Measurements from ENCODE around the gene PTPRA. TPM values are rescaled to one million over a fixed set of nuclear protein-coding genes. Genes with fewer than 3 reads are reported as not detected.

PTPRA gene
- total and polyA plus RNA-seq, 9 of the 15 experiments (the other 6 are each of a cell fraction or from before 2014, with no cell fraction given): 3.4 to 80.5 (median 28.0) TPM

- peaks cover 24% of the 10 kb centered on the region for H3K36me3 ChIP-seq (ENCODE audit: control insufficient read depth, insufficient read depth, low read length)
- ChIA-PET CTCF (ENCODE audit: low intra/inter-chr PET ratio) (interaction anchor here (1.3 kb wide), 1 partner anchor 85 kb away, joined by 4 read pairs; no protein-coding TSS in a partner anchor), POLR2A (no interaction called here)
- H4K20me1 ChIP-seq (replicated peaks; ENCODE audit: control insufficient read depth, insufficient read depth, low read length): no peaks in the 10 kb centered on the region
- H3K27ac ChIP-seq (ENCODE audit: extremely low read depth, low read depth, low read length): no peak overlapping the region
- DNase-seq (ENCODE audit: extremely low read depth in 1 of 4, low spot score in 3 of 4) (no peak), ATAC-seq (no peak), FAIRE-seq (no peak)
- in situ Hi-C loops (cut with MboI): loop anchor here (10.0 kb wide), 1 partner anchor 244 kb away; no protein-coding TSS in a partner anchor
- no peak overlapping the region for H3K4me3 ChIP-seq
- no peaks in the 10 kb centered on the region for H3K79me2 ChIP-seq (ENCODE audit: control insufficient read depth, insufficient read depth, low read length)
- TF ChIP-seq ZNF282 (CRISPR knock-in tag; IDR thresholded peaks at IDR 0.05) (no peak), MCM3 (IDR thresholded peaks at IDR 0.05) (no peak), ZNF699 (CRISPR knock-in tag; IDR thresholded peaks at IDR 0.05; ENCODE audit: insufficient replicate concordance) (no peak), TCF3 (CRISPR knock-in tag; IDR thresholded peaks at IDR 0.05) (no peak), GTF2A2 (tag; IDR thresholded peaks at IDR 0.05) (no peak), SP2 (IDR thresholded peaks at IDR 0.05; ENCODE audit: extremely low read depth, low read depth, low read length, poor library complexity, severe bottlenecking) (no peak), HLTF (IDR thresholded peaks at IDR 0.05) (no peak), PHB2 (IDR thresholded peaks at IDR 0.05; ENCODE audit: low read depth) (no peak), LEF1 (IDR thresholded peaks at IDR 0.05) (no peak), NR1H2 (CRISPR knock-in tag; IDR thresholded peaks at IDR 0.05) (no peak)
- BruUV-seq (replicated peaks): no TSS peak
- no peak overlapping the region for H2AFZ ChIP-seq (ENCODE audit: low read depth, low read length)
- no peaks in the 10 kb centered on the region for H3K9me1 ChIP-seq (ENCODE audit: control insufficient read depth, insufficient read depth, low read length)
- H3K4me2 ChIP-seq (ENCODE audit: insufficient read depth, low read length): no peak overlapping the region
- no peaks in the 10 kb centered on the region for H3K4me1 ChIP-seq (replicated peaks in 1 of 2; ENCODE audit: control insufficient read depth in 2 of 2, insufficient read depth in 2 of 2, low read length in 2 of 2)
- H3K9me3 ChIP-seq (replicated peaks; ENCODE audit: control insufficient read depth, insufficient read depth, low read depth, low read length): no peaks in the 10 kb centered on the region
- H3K9ac ChIP-seq (ENCODE audit: insufficient read depth in 1 of 2, low read depth in 2 of 2, low read length in 2 of 2): no peak overlapping the region
- intact Hi-C loops (cut with micrococcal nuclease): no loop called here
- H3K27me3 ChIP-seq (ENCODE audit: control insufficient read depth in 2 of 2, insufficient read depth in 2 of 2, low read length in 2 of 2): no peaks in the 10 kb centered on the region
These were observed 125.4 kb downstream of the PTPRA start for GRCh38 chr20:2998728-2999127.

Data from K562 (cell line).